Lung (tissue), 16 donors: ENCODE measurements around the gene QRFPR. TPM values are rescaled to one million over a fixed set of nuclear protein-coding genes. Genes with fewer than 3 reads are reported as not detected.
A peak's percentile ranks its signal among the peaks of the same experiment; 100 is the strongest.

Experiments
- ATAC-seq: fragments of 200-7000 bp; cut with Tn5 transposase; one replicate; pipeline ENCODE4 v1.9.1; 2020; ENCODE audit warnings: moderate number of reproducible peaks; ENCODE audit not compliant: insufficient read depth, low FRiP score
- DNase-seq, 3 donors: peaks; one replicate each; pipeline ENCODE4 v3.0.0-alpha.2; 2013 to 2017
- H3K27ac ChIP-seq, 2 donors: one replicate each; pipeline ENCODE4 v1.5.1; 2013; ENCODE audit warnings: mild to moderate bottlenecking in 2 of 2, moderate library complexity in 2 of 2, control low read depth in 1 of 2, inconsistent platforms in 1 of 2, low read depth in 1 of 2, low read length in 1 of 2
- H3K27me3 ChIP-seq, 3 donors: one replicate each; pipeline ENCODE4 v1.5.1; 2013; ENCODE audit warnings: low read length in 2 of 3; ENCODE audit not compliant: control insufficient read depth in 3 of 3, insufficient read depth in 3 of 3
- H3K36me3 ChIP-seq, 4 donors: one replicate each; pipeline ENCODE4 v1.5.1; 2013; ENCODE audit warnings: low read length in 4 of 4, mild to moderate bottlenecking in 1 of 4, moderate library complexity in 1 of 4; ENCODE audit not compliant: control insufficient read depth in 4 of 4, insufficient read depth in 4 of 4
- H3K4me1 ChIP-seq, 5 donors: one replicate each; pipeline ENCODE4 v1.5.1; 2013; ENCODE audit warnings: low read length in 5 of 5, mild to moderate bottlenecking in 2 of 5, moderate library complexity in 1 of 5; ENCODE audit not compliant: control insufficient read depth in 5 of 5, insufficient read depth in 5 of 5
- H3K4me3 ChIP-seq: one replicate; pipeline ENCODE4 v1.5.1; 2013; ENCODE audit warnings: mild to moderate bottlenecking, control low read depth, moderate library complexity
- H3K9ac ChIP-seq, 2 donors: one replicate each; pipeline ENCODE4 v1.5.1; 2013; ENCODE audit warnings: low read length in 2 of 2, control low read depth in 1 of 2; ENCODE audit not compliant: insufficient read depth in 1 of 2
- H3K9me3 ChIP-seq, 4 donors: one replicate each; pipeline ENCODE4 v1.5.1; 2013; ENCODE audit warnings: low read length in 3 of 4, mild to moderate bottlenecking in 1 of 4, moderate library complexity in 1 of 4; ENCODE audit not compliant: control insufficient read depth in 4 of 4, insufficient read depth in 3 of 4
- CTCF ChIP-seq: IDR thresholded peaks from 2 replicates; pipeline ENCODE4 v1.5.1; 2012; ENCODE audit warnings: mild to moderate bottlenecking; ENCODE audit errors: control extremely low read depth, extremely low read depth
- WGBS, 2 donors: extraction: QIAGEN DNeasy Blood & Tissue Kit; methylation state at CpG; one replicate each; pipeline ENCODE4 v1.1.7; 2013; 5-methylcytosine and 5-hydroxymethylcytosine counted together
- long read RNA-seq, 5 donors: transcript quantifications; one replicate each; lab custom pipeline, GENCODE V29; 2026
- polyA plus RNA-seq, 2 donors: library from polyadenylated mRNA; stranded (reverse); fragments of 200-250 nt; gene quantifications; one replicate each; pipeline ENCODE4 v1.2.1, GENCODE V29; 2013
- total RNA-seq, 2 donors: library from RNA; depleted of rRNA in 1 of 2; stranded (reverse); fragments of >200 nt in 1 of 2; gene quantifications; one replicate each; pipeline ENCODE4 v1.2.1, GENCODE V29; 2014 to 2021
- donor health status: control.
- donor health status: control.
- donor health status: Bipolar disorder and iron deficiency.
- donor health status: healthy.
- donor health status: DM: yes; HTN: yes; CAD: no.

The QRFPR gene
- 1 to 10 TPM in 1 of 2 donors, not detected in 1; 1.3 TPM for total RNA-seq
- under 1 TPM in 1 of 2 donors, not detected in 1; 0.02 TPM for polyA plus RNA-seq
- long read RNA-seq, donor 1, partial matches to known transcripts = 0 of 1 reads
- long read RNA-seq, donor 1, other reads (novel, unspliced or antisense) = 0 of 1 reads
- long read RNA-seq, donor 2 = 0 reads
- long read RNA-seq, donor 3, partial matches to known transcripts = 0 of 3 reads
- long read RNA-seq, donor 3, other reads (novel, unspliced or antisense) = 0 of 3 reads
- long read RNA-seq, donor 4 = 0 reads
- long read RNA-seq, donor 5, partial matches to known transcripts = 0 of 1 reads
- long read RNA-seq, donor 5, other reads (novel, unspliced or antisense) = 0 of 1 reads

GRCh38 chr4:121380776-121381462 lies at the start of gene QRFPR:
QRFPR (minus strand) TSS chr4:121381018; CDS start chr4:121380647, 371 bp downstream.
- ATAC-seq (no peak), DNase-seq (peak in 2 of 3 donors; percentile 56 to 57)
- 9 to 11% methylated on average over 33 to 35 of the region's 35 CpGs for WGBS, 2 donors
- H3K4me1 ChIP-seq = peaks cover 0 to 7% (median 0%) of the 10 kb centered on the region in 5 donors
- peaks cover 0 to 5% (median 0%) of the 10 kb centered on the region in 4 donors for H3K9me3 ChIP-seq
- no peak within 1 kb of the TSS for H3K4me3 ChIP-seq
- H3K27ac ChIP-seq = peak within 1 kb of the TSS in 1 of 2 donors; percentile 54
- H3K36me3 ChIP-seq = no peaks in the 10 kb centered on the region
- TF ChIP-seq CTCF = no peak
- H3K27me3 ChIP-seq = peaks cover 9 to 29% (median 15%) of the 10 kb centered on the region in 3 donors
- H3K9ac ChIP-seq = peak within 1 kb of the TSS; percentile 28 to 58

GRCh38 chr4:121428721-121429120 lies 47.9 kb upstream of the QRFPR start:
- WGBS, 2 donors = 65% methylated on average over 2 of the region's 2 CpGs
- Histone ChIP-seq H3K9ac (no peak overlapping the region), H3K27me3 (no peaks in the 10 kb centered on the region), H3K4me1 (no peaks in the 10 kb centered on the region), H3K4me3 (no peak overlapping the region), H3K27ac (no peak overlapping the region), H3K36me3 (no peaks in the 10 kb centered on the region), H3K9me3 (no peaks in the 10 kb centered on the region)
- ATAC-seq (no peak), DNase-seq (no peak)
- no peak for TF ChIP-seq CTCF

GRCh38 chr4:121421594-121421993 lies 40.8 kb upstream of the QRFPR start:
- Histone ChIP-seq H3K9ac (no peak overlapping the region), H3K27me3 (no peaks in the 10 kb centered on the region), H3K27ac (no peak overlapping the region), H3K4me3 (no peak overlapping the region), H3K4me1 (no peaks in the 10 kb centered on the region), H3K36me3 (no peaks in the 10 kb centered on the region), H3K9me3 (peaks cover 0 to 2% (median 0%) of the 10 kb centered on the region in 4 donors)
- ATAC-seq (no peak), DNase-seq (peak in 2 of 3 donors; percentile 31 to 38)
- 54 to 56% methylated on average over 4 of the region's 4 CpGs for WGBS, 2 donors
- no peak for TF ChIP-seq CTCF
